Activated B cell treated with CpG ODN at 0.5 μM for 24 hours (primary cell): ENCODE data around the gene AIF1. TPM values are rescaled to one million over a fixed set of nuclear protein-coding genes. Genes with fewer than 3 reads are reported as not detected.

Experiments
- ATAC-seq: fragments of 200-7000 bp; cut with Tn5 transposase; one replicate; pipeline ENCODE4 v1.10.0; 2021; ENCODE audit warnings: low read depth, mild to moderate bottlenecking, moderate library complexity
- CTCF ChIA-PET: fragments of 350-600 bp; sonication (Branson Sonifier 250); formaldehyde crosslinking; loops from one replicate; lab custom pipeline; 2021; ENCODE audit warnings: antibody characterized with exemption; lab: Charles Lee
- POLR2A ChIA-PET: fragments of 350-600 bp; sonication (Branson Sonifier 250); formaldehyde crosslinking; loops from one replicate; lab custom pipeline; 2021; ENCODE audit warnings: antibody characterized with exemption; lab: Charles Lee
- DNase-seq: peaks from one replicate; pipeline ENCODE4 v3.0.0; 2022
- H3K27ac Mint-ChIP-seq: one replicate; pipeline ENCODE4 v1.8.0; 2020; ENCODE audit warnings: mixed read lengths
- H3K27me3 Mint-ChIP-seq: one replicate; pipeline ENCODE4 v1.8.0; 2021; ENCODE audit warnings: mixed read lengths
- H3K36me3 Mint-ChIP-seq: one replicate; pipeline ENCODE4 v1.8.0; 2021; ENCODE audit warnings: low read depth, mixed read lengths
- H3K4me1 Mint-ChIP-seq: one replicate; pipeline ENCODE4 v1.8.0; 2021; ENCODE audit warnings: mixed read lengths
- H3K4me3 Mint-ChIP-seq: one replicate; pipeline ENCODE4 v1.8.0; 2020; ENCODE audit warnings: mild to moderate bottlenecking, mixed read lengths
- H3K9me3 Mint-ChIP-seq: one replicate; pipeline ENCODE4 v1.8.0; 2020; ENCODE audit warnings: mixed read lengths
- intact Hi-C: fragments of 100-400 bp; cut with micrococcal nuclease; formaldehyde crosslinking; loops from one replicate; pipeline ENCODE4 v1.15.1; 2024
- total RNA-seq: library from RNA; stranded (reverse); gene quantifications from 2 replicates; pipeline ENCODE4 v1.2.3, GENCODE V29; 2022
- TF ChIP-seq, protein P1 (sequence below): fragments of 200-600 bp; IDR thresholded peaks from one replicate; pipeline ENCODE4 v1.8.0; 2022; ENCODE audit warnings: antibody characterized with exemption, mild to moderate bottlenecking

AIF1 gene
- total RNA-seq, 1 donor from 2014 or later: 2.0 TPM

DNA sequence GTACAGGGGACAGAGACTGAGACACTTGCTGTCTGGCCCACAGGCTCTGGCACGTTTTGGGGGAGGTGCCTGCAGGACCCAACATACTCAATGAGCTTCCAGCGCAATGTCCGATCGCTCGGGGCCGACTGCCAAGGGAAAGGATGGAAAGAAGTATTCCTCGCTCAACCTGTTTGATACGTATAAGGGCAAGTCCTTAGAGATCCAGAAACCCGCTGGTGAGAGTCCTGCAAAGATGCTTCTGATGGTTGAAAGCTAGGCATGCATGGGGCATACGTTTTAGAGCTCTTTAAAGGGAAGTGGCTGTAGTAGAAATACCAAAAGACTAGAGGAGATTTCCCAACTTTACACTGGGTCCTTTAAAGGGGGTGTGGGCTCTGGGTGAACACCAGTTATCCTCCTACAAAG, 7.7 kb downstream of the AIF1 start:
- CTCF ChIA-PET: interaction anchor here (1.3 kb wide), 1 partner anchor 24 kb away, joined by 5 read pairs; no protein-coding TSS in a partner anchor
- no peaks in the 10 kb centered on the region for H3K27me3 Mint-ChIP-seq
- H3K4me1 Mint-ChIP-seq: peaks cover 27% of the 10 kb centered on the region
- intact Hi-C loops: loop anchor here (5.0 kb wide), 1 partner anchor 115 kb away; the partner anchor contains the start of gene CLIC1
- ATAC-seq (no peak), DNase-seq (no peak)
- peak overlapping the region; percentile 86 for H3K4me3 Mint-ChIP-seq
- H3K36me3 Mint-ChIP-seq: peaks cover 66% of the 10 kb centered on the region
- peak overlapping the region; percentile 95 for H3K27ac Mint-ChIP-seq
- H3K9me3 Mint-ChIP-seq: peaks cover 1% of the 10 kb centered on the region
- POLR2A ChIA-PET: interaction anchor here (0.6 to 1.9 kb wide), 9 partner anchors 9 to 160 kb away, joined by 3 to 21 read pairs (median 3); partner anchors contain the start of genes BAG6 and NCR3
- TF ChIP-seq, protein P1, sequence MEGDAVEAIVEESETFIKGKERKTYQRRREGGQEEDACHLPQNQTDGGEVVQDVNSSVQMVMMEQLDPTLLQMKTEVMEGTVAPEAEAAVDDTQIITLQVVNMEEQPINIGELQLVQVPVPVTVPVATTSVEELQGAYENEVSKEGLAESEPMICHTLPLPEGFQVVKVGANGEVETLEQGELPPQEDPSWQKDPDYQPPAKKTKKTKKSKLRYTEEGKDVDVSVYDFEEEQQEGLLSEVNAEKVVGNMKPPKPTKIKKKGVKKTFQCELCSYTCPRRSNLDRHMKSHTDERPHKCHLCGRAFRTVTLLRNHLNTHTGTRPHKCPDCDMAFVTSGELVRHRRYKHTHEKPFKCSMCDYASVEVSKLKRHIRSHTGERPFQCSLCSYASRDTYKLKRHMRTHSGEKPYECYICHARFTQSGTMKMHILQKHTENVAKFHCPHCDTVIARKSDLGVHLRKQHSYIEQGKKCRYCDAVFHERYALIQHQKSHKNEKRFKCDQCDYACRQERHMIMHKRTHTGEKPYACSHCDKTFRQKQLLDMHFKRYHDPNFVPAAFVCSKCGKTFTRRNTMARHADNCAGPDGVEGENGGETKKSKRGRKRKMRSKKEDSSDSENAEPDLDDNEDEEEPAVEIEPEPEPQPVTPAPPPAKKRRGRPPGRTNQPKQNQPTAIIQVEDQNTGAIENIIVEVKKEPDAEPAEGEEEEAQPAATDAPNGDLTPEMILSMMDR: no peak

DNA sequence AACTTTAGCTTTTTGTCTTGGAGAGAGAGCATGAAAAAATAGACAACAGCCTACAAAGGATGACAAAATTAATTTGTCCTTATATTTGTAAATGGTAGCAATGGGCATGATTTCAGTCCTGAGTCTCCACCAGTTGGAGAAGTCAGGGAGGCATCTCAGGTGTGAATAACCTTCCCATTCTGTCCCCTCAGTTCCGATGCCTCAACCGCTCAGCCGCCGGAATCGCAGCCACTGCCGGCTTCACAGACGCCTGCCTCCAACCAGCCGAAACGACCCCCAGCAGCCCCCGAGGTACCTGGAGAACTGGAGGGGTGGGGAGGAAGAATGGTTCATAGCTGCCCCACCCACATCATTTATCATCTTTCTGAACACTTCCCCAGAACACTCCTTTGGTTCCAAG, 9.0 kb downstream of the AIF1 start:
- Mint-ChIP-seq H3K36me3 (peaks cover 80% of the 10 kb centered on the region), H3K27ac (no peak overlapping the region), H3K4me3 (no peak overlapping the region), H3K9me3 (peaks cover 1% of the 10 kb centered on the region), H3K27me3 (no peaks in the 10 kb centered on the region), H3K4me1 (peaks cover 27% of the 10 kb centered on the region)
- POLR2A ChIA-PET: interaction anchor here (0.6 to 3.6 kb wide), 3 partner anchors 13 to 258 kb away, joined by 3 to 15 read pairs (median 9); partner anchors contain the start of gene BAG6
- TF ChIP-seq, protein P1: no peak
- intact Hi-C loops: loop anchor here (5.0 kb wide), 1 partner anchor 113 kb away; the partner anchor contains the start of gene CLIC1
- ATAC-seq (no peak), DNase-seq (no peak)
- CTCF ChIA-PET: no interaction called here

DNA sequence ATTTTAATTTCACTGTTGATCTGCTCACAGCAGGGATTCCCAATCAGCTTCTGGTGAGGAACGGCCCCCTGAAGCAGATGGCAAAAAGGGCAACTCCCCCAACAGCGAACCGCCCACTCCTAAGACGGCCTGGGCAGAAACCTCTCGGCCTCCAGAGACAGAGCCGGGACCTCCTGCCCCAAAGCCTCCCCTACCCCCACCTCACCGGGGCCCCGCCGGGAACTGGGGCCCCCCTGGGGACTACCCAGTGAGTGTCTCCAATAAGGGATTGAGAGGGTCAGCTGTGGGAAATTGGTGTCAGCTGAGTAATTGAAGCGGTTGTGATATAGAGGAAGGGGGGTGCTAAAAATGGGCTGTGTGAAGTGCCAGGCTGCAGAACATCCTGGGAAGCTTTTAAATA, 11.9 kb downstream of the AIF1 start:
- no peaks in the 10 kb centered on the region for H3K27me3 Mint-ChIP-seq
- ATAC-seq (no peak), DNase-seq (no peak)
- H3K36me3 Mint-ChIP-seq: peaks cover 94% of the 10 kb centered on the region
- CTCF ChIA-PET: interaction anchor here (0.7 to 1.1 kb wide), 2 partner anchors 29 to 76 kb away, joined by 4 to 5 read pairs; no protein-coding TSS in a partner anchor
- intact Hi-C loops: no loop called here
- H3K4me1 Mint-ChIP-seq: peaks cover 9% of the 10 kb centered on the region
- TF ChIP-seq, protein P1: no peak
- H3K9me3 Mint-ChIP-seq: no peaks in the 10 kb centered on the region
- POLR2A ChIA-PET: interaction anchor here (0.6 to 3.6 kb wide), 2 partner anchors 25 to 76 kb away, joined by 3 to 15 read pairs; partner anchors contain the start of genes ABHD16A and BAG6
- peak overlapping the region; percentile 52 for H3K27ac Mint-ChIP-seq
- H3K4me3 Mint-ChIP-seq: no peak overlapping the region

DNA sequence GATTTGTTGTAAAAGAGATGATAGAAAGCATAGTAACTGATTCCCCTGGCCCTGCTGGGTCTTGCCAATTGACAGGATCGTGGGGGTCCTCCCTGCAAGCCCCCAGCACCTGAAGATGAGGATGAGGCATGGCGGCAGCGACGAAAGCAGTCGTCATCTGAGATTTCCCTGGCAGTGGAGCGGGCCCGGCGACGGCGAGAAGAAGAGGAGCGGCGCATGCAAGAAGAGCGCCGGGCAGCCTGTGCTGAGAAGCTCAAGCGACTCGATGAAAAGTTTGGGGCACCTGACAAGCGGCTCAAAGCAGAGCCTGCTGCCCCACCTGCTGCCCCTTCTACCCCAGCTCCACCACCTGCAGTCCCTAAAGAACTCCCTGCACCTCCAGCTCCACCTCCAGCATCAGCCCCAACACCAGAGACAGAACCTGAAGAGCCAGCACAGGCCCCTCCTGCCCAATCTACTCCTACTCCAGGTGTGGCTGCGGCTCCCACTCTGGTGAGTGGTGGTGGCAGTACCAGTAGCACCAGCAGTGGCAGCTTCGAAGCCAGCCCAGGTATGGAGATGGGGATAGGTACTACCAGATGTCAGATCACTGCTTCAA, 12.8 kb downstream of the AIF1 start:
- Mint-ChIP-seq H3K4me3 (no peak overlapping the region), H3K27ac (no peak overlapping the region), H3K27me3 (no peaks in the 10 kb centered on the region), H3K4me1 (peaks cover under 1% of the 10 kb centered on the region), H3K36me3 (peaks cover 93% of the 10 kb centered on the region), H3K9me3 (no peaks in the 10 kb centered on the region)
- DNase-seq (no peak), ATAC-seq (no peak)
- intact Hi-C loops: no loop called here
- TF ChIP-seq, protein P1: no peak
- ChIA-PET CTCF (no interaction called here), POLR2A (interaction anchor here (0.5 kb wide), 1 partner anchor 43 kb away, joined by 4 read pairs; no protein-coding TSS in a partner anchor)

DNA sequence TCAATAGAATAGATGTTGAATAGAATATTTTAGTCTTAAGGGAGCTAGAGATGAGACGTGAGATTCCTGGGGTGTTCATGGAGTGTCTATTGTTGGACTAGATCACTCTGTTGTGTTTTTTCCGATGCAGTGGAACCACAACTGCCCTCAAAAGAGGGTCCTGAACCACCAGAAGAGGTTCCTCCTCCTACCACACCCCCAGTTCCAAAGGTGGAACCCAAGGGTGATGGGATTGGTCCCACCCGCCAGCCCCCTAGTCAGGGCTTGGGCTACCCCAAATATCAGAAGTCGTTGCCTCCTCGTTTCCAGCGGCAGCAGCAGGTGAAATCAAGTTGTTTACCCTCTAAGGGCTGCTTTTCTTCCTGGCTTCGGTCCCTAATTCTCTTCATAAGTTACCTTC, 14.0 kb downstream of the AIF1 start:
- ChIA-PET POLR2A (no interaction called here), CTCF (no interaction called here)
- TF ChIP-seq, protein P1: no peak
- Mint-ChIP-seq H3K4me1 (no peaks in the 10 kb centered on the region), H3K9me3 (no peaks in the 10 kb centered on the region), H3K27ac (no peak overlapping the region), H3K36me3 (peaks cover 96% of the 10 kb centered on the region), H3K4me3 (no peak overlapping the region), H3K27me3 (no peaks in the 10 kb centered on the region)
- no peak for ATAC-seq
- intact Hi-C loops: no loop called here
- DNase-seq: no peak
